Body of pancreas (tissue), 4 donors: ENCODE data around the gene CFAP410. TPM values are rescaled to one million over a fixed set of nuclear protein-coding genes. Genes with fewer than 3 reads are reported as not detected.

ENCODE experiments used
- ATAC-seq: fragments of 150-250 bp; one replicate; pipeline ENCODE4 v1.9.1; 2016
- DNase-seq, 4 donors: peaks; one replicate each; pipeline ENCODE4 v3.0.0-alpha.2; 2019
- H3K27ac ChIP-seq, 4 donors: fragments of 200-600 bp; sonication (generic); 1 replicate in 3 of 4; 2 replicates in 1 of 4; pipeline versions ENCODE4 v1.5.1 to v1.6.1; 2016 to 2019; ENCODE audit warnings: mild to moderate bottlenecking in 1 of 4, mixed read lengths in 1 of 4, moderate library complexity in 1 of 4
- H3K27me3 ChIP-seq, 2 donors: fragments of 200-600 bp; sonication (generic); one replicate each; pipeline ENCODE4 v1.6.0; 2016; ENCODE audit warnings: mild to moderate bottlenecking in 1 of 2
- H3K36me3 ChIP-seq, 2 donors: fragments of 200-600 bp; sonication (generic); replicated peaks in 1 of 2; 2 replicates each; pipeline ENCODE4 v1.5.1; 2016; ENCODE audit warnings: low read depth in 2 of 2; ENCODE audit not compliant: insufficient read depth in 1 of 2
- H3K4me1 ChIP-seq: fragments of 200-600 bp; sonication (generic); one replicate; pipeline ENCODE4 v1.6.0; 2016
- H3K4me3 ChIP-seq, 2 donors: fragments of 200-600 bp; sonication (generic); 1 replicate in 1 of 2; 2 replicates in 1 of 2; pipeline ENCODE4 v1.5.1; 2016 to 2019
- H3K9me3 ChIP-seq, 3 donors: fragments of 200-600 bp; sonication (generic); 1 replicate in 2 of 3; 2 replicates in 1 of 3; pipeline ENCODE4 v1.5.1; 2016
- CTCF ChIP-seq, 7 experiments: fragments of 450-650 bp in 4 of 7; fragments of 200-600 bp in 3 of 7; sonication (generic) in 3 of 7; IDR thresholded peaks; one replicate each; pipeline ENCODE4 v1.5.1; 2016 to 2019; ENCODE audit warnings: antibody characterized with exemption in 7 of 7
- POLR2A ChIP-seq, 3 donors: fragments of 450-650 bp; IDR thresholded peaks; one replicate each; pipeline ENCODE4 v1.6.1; 2016; ENCODE audit warnings: antibody characterized with exemption in 3 of 3, mild to moderate bottlenecking in 2 of 3
- WGBS, 2 donors: methylation state at CpG; one replicate each; pipeline ENCODE4 v1.1.5; 2017; 5-methylcytosine and 5-hydroxymethylcytosine counted together
- intact Hi-C: fragments of 100-400 bp; cut with DNase I; formaldehyde crosslinking; loops from one replicate; pipeline ENCODE4 v1.15.1; 2023
- total RNA-seq, 2 donors: library from RNA; depleted of rRNA; stranded (reverse); fragments of >200 nt; gene quantifications; one replicate each; pipeline ENCODE4 v1.1.0, GENCODE V29; 2016

Gene CFAP410
- total RNA-seq, 2 donors from 2014 or later, result 24.6 to 43.8 TPM

DNA sequence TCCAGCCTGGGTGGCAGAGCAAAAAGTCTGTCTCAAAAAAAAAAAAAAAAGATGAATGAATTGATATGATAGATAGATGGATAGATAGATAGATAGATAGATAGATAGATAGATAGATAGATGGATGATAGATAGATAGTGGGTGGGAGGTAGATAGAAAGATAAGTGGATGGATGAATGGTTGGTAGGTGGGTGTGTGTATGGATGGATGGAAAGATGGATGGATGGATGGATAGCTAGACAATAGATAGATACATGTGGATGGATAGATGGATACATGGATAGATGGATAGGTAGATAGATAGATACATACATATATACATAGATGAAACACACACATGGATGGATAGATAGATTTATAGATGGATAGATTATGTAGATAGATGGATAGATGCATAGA is 42.7 kb upstream of the CFAP410 start:
- H3K27ac ChIP-seq, result no peak overlapping the region
- H3K27me3 ChIP-seq, result no peaks in the 10 kb centered on the region
- no peak for DNase-seq
- intact Hi-C loops, result no loop called here
- H3K4me3 ChIP-seq, result no peak overlapping the region
- H3K9me3 ChIP-seq, result peaks cover 0 to 13% (median 0%) of the 10 kb centered on the region in 3 donors
- no peak for ATAC-seq
- no peaks in the 10 kb centered on the region for H3K4me1 ChIP-seq
- H3K36me3 ChIP-seq, result no peaks in the 10 kb centered on the region
- TF ChIP-seq POLR2A (IDR thresholded peaks at IDR 0.05) (no peak), CTCF (IDR thresholded peaks at IDR 0.05) (no peak)

DNA sequence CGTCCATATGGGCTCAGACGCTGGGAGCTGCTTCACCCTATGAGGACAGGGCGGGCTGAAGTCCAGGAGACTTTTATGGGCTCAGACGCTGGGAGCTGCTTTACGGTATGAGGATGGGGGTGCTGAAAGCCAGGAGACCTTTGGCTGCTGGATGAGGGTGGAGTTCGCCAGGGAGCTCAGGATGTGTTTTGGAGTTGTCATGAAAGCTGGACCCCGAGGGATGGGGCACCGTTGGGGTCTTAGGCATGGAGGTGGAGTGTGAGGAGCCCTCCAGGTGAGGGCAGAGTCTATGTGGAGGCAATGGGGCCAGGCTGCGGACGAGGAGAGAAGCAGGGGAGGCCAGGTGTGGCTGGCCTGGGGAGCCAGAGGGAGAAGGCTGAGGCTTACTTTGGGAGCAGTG is 41.7 kb upstream of the CFAP410 start:
- Histone ChIP-seq H3K36me3 (no peaks in the 10 kb centered on the region), H3K9me3 (peaks cover 0 to 8% (median 0%) of the 10 kb centered on the region in 3 donors), H3K4me1 (no peaks in the 10 kb centered on the region), H3K27me3 (no peaks in the 10 kb centered on the region), H3K27ac (no peak overlapping the region), H3K4me3 (no peak overlapping the region)
- no peak for ATAC-seq
- intact Hi-C loops, result no loop called here
- WGBS, 2 donors, result 62 to 64% methylated on average over 4 to 10 of the region's 10 CpGs
- DNase-seq, result no peak
- TF ChIP-seq POLR2A (IDR thresholded peaks at IDR 0.05) (no peak), CTCF (IDR thresholded peaks at IDR 0.05) (no peak)

- intact Hi-C loops, result no loop called here
- ATAC-seq, result no peak
- Histone ChIP-seq H3K9me3 (peaks cover 0 to 3% (median 0%) of the 10 kb centered on the region in 3 donors), H3K27ac (no peak overlapping the region), H3K4me3 (no peak overlapping the region), H3K4me1 (no peaks in the 10 kb centered on the region), H3K36me3 (no peaks in the 10 kb centered on the region), H3K27me3 (no peaks in the 10 kb centered on the region)
- no peak for DNase-seq
- TF ChIP-seq POLR2A (IDR thresholded peaks at IDR 0.05) (no peak), CTCF (IDR thresholded peaks at IDR 0.05) (no peak)
- WGBS, 2 donors, result 45 to 54% methylated on average over 14 to 31 of the region's 31 CpGs
Observed at GRCh38 chr21:44379991-44380865, 41.0 kb upstream of the CFAP410 start.

GRCh38 chr21:44379515-44379848 is 40.3 kb upstream of the CFAP410 start:
- Histone ChIP-seq H3K9me3 (no peaks in the 10 kb centered on the region), H3K36me3 (no peaks in the 10 kb centered on the region), H3K4me1 (no peaks in the 10 kb centered on the region), H3K27me3 (no peaks in the 10 kb centered on the region), H3K4me3 (no peak overlapping the region), H3K27ac (no peak overlapping the region)
- intact Hi-C loops, result no loop called here
- ATAC-seq (no peak), DNase-seq (no peak)
- 49% methylated on average over 5 of the region's 5 CpGs; no CpG with 5 or more reads in 1 of the 2 donors for WGBS, 2 donors
- TF ChIP-seq CTCF (IDR thresholded peaks at IDR 0.05), result no peak
- no peak for TF ChIP-seq POLR2A (IDR thresholded peaks at IDR 0.05)
